GM10266 (cell line): ENCODE data around the gene NET1.
"Not testable (repeated sequence)": the region's sequence is repeated elsewhere in the genome, so short reads cannot be mapped to it uniquely, and the experiment has no call there.

Experiments used
- DNase-seq: peaks from one replicate; pipeline ENCODE4 v3.0.0; 2012; ENCODE audit errors: extremely low spot score
- TF ChIP-seq, protein P1 (sequence below): IDR thresholded peaks from 2 replicates; pipeline ENCODE4 v1.5.1; 2012; ENCODE audit warnings: mild to moderate bottlenecking, low read depth; ENCODE audit not compliant: control insufficient read depth, insufficient read depth; ENCODE audit errors: missing control alignments

The NET1 gene

DNA sequence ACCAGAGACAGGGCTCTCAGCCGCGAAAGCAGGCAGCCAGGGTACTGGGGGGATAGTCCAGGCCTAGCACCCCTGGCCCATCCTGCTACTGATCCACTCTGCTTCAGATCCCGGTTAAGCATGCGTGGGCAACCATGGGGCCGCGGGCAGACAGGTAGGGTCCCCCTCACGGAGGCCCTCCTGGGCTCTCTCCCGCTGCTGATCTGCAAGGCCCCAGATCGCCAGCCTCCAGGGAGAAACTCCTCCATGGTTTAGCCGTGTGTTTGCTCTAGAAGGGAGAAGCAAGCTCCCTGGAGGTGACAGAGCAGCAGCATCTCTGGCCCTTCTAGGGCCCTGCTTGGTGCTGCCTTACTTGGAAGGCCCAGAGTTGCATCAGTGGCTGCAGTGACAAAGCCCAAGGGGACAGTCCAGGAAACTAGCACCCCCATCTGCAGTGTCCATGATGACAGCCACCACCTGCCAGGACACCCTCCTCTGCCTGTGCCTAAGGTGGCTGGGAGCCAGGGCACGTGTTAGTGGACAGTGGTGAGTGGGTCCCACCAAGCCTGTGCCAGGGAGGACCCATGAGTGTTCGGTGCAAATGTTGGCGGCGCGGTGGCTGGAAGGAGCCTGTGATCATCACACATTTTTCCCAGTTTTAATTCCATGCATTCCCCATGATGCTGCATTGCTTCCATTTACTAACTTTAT, 57.9 kb downstream of the NET1 start:
- DNase-seq, result no peak
- TF ChIP-seq, protein P1, sequence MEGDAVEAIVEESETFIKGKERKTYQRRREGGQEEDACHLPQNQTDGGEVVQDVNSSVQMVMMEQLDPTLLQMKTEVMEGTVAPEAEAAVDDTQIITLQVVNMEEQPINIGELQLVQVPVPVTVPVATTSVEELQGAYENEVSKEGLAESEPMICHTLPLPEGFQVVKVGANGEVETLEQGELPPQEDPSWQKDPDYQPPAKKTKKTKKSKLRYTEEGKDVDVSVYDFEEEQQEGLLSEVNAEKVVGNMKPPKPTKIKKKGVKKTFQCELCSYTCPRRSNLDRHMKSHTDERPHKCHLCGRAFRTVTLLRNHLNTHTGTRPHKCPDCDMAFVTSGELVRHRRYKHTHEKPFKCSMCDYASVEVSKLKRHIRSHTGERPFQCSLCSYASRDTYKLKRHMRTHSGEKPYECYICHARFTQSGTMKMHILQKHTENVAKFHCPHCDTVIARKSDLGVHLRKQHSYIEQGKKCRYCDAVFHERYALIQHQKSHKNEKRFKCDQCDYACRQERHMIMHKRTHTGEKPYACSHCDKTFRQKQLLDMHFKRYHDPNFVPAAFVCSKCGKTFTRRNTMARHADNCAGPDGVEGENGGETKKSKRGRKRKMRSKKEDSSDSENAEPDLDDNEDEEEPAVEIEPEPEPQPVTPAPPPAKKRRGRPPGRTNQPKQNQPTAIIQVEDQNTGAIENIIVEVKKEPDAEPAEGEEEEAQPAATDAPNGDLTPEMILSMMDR, result no peak

DNA sequence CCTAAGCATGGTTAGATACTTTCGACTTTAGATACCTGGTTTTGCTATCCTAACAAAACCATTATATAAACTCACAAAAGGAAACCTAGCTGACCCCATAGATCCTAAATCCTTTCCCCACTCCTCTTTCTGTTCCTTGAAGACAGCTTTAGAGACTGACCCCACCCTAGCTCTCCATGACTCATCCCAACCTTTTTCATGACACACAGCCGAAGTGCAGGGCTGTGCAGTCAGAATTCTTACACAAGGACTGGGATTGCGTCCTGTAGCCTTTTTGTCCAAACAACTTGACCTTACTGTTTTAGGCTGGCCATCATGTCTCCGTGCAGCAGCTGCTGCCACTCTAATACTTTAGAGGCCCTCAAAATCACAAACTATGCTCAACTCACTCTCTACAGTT, 62.3 kb downstream of the NET1 start:
- not testable (repeated sequence) for DNase-seq

DNA sequence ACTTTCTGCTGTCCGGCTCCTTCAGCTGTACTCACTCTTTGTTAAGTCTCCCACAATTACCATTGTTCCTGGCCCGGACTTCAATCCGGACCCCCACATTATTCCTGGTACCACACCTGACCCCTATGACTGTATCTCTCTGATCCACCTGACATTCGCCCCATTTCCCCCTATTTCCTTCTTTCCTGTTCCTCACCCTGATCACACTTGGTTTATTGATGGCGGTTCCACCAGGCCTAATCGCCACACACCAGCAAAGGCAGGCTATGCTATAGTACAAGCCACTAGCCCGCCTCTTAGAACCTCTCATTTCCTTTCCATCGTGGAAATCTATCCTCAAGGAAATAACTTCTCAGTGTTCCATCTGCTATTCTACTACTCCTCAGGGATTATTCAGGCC, 62.7 kb downstream of the NET1 start:
- not testable (repeated sequence) for DNase-seq

DNA sequence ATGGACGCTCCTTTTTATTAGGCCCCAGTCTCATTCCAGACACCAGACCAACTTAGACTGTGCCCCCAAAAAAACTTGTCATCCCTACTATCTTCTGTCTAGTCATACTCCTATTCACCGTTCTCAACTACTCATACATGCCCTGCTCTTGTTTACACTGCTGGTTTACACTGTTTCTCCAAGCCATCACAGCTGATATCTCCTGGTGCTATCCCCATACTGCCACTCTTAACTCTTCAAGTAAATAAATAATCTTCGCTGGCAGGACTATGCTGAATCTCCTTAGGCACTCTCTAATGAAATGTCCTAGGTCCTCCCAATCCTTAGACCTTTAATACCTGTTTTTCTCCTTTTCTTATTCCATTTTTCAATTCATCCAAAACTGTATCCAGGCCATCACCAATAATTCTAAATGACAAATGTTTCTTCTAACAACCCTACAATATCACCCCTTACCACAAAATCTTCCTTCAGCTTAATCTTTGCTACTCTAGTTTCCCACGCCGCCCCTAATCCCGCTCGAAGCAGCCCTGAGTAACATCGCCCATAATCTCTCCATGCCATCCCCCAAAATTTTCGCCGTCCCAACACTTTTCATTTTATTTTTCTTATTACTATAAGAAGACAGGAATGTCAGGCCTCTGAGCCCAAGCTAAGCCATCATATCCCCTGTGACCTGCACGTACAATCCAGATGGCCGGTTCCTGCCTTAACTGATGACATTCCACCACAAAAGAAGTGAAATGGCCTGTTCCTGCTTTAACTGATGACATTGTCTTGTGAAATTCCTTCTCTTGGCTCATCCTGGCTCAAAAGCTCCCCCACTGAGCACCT, 63.8 kb downstream of the NET1 start:
- DNase-seq, result not testable (repeated sequence)

DNA sequence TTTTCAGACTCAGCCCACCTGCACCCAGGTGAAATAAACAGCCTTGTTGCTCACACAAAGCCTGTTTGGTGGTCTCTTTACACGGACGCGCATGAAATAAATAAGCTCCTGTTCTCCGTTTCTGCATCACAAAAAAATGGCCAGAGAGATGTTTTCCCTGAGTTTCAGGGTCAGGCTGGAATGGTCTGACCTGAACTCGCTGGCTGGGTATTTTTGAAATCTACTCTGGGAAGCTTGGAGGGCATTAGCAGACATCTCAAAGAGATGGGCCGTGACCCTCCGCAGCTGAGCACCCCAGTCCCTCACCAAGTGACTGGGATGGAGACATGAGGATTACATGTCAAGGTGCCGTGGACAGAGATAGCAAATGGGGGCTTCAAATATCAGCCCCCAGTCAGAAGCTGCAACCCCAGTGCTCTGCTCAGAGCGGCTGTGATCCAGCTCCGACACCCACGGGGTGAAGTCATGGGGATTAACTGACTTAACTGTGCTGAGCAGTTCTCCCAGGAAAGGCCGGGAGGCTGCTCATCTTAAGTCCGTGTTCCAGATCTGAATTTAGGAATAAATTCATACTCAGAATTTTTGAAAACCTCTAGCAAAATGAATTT, 64.7 kb downstream of the NET1 start:
- DNase-seq, result no peak
- TF ChIP-seq, protein P1, result no peak

DNA sequence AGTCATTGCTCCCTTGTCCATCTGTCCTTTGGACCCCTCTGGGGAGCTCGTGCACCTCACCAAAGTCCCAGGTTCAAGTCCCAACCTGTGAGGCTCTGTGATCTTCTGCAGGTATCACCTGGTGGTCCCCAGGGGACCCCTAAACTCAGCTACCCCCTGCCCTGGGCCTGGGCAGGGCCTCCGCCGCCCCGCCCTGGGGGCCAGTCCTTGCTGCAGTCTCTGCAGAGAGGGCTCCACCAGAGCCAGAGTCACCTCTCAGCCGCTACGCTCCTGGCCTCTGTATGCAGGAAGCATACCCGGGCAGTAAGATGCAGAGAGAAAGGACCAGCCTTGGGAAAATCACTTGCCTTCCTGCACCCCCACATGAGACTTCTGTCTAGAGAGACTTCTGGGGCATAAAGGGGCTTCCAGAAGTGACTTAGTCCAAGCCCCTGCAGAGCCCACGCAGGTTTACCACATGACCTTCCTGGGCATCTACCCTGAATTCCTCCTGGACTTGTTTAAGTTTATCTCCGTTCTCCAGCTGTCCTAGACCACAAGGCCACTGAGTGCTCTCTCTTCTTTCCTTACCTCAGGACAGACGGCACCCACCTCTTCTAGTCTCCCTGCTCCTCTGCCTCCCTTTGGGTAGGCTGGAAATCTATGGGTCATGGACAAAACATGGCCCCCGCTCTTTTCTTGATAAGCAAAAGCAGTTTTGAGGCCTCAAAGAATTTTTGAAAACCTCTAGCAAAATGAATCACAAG, 65.8 kb downstream of the NET1 start:
- TF ChIP-seq, protein P1, result no peak
- no peak for DNase-seq

DNA sequence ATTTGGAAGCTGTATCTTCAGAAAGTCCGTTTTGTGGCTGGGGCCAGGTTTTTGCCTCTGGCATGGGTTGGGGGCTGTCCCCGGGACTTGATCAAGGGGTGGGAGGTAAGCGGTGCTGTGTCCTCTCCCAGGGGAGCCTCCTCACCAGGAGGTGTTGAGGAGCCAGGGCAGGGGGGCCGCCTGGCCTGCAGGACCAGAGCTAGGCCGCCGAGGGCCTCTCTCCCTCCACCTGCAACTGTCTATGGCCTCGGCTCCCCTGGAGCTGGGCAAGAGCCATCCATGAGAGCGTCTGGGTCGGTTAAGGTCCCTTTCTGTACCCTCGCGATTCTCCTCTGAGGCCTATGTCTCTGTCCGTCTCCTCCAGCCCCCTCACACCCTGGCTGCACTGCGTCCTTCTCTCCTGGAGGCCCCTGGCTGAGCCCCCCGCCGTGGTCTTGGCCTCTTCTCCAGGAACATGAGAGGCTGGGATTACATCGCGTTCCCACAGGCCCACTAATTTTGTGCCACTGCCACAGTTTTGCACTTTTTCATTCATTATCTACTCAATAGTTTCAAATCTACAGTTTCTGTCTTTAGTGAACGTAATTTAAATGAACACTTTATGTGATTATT, 66.4 kb downstream of the NET1 start:
- DNase-seq, result no peak
- TF ChIP-seq, protein P1, result no peak

DNA sequence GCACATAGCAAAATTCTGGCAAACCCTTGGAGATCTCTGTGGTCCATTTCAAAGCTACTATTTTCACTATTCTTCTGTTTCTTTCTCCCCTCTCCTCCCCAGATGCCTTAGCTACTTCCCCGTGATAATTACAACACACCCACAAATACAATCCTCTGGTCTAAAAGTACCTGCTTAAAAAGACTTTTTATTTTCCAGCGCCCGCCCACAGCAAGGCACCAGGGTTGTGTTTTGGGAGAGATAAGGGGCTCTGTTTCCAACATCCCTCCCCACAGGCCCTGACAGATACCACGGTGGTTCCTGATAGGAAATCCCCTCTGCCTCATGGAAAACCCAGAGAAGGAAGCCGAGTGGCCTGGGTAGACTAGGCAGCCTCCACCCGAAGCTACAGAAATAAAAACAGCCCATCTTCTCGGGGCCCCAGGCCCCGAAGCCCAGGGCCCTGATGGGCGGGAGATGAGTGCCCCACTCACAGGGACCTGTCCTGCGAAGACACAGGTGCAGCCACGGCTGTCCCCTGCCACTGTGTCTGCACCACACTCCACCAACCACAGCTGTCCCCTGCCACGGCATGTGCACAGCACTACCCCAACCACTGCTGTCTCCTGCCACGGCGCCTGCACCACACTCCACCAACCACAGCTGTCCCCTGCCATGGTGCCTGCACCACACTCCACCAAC, 67.3 kb downstream of the NET1 start:
- TF ChIP-seq, protein P1, result no peak
- DNase-seq, result no peak
